Glomerular visceral epithelial cell (primary cell): ENCODE measurements around the gene PDGFB.
A peak's percentile ranks its signal among the peaks of the same experiment; 100 is the strongest.

ENCODE experiments used
- DNase-seq: peaks from one replicate; pipeline ENCODE4 v3.0.0-alpha.2; 2016; ENCODE audit errors: extremely low spot score

Gene PDGFB

GRCh38 chr22:39176143-39176713 lies 68.6 kb downstream of the PDGFB start:
- peak; percentile 89 for DNase-seq

- peak; percentile 69 for DNase-seq
These were observed 69.2 kb downstream of the PDGFB start for GRCh38 chr22:39175353-39176142.

- peak; percentile 98 for DNase-seq
These were observed 70.1 kb downstream of the PDGFB start for GRCh38 chr22:39174498-39175352.

GRCh38 chr22:39173787-39174497 lies 70.8 kb downstream of the PDGFB start:
- no peak for DNase-seq
